HepG2 (cell line): ENCODE results near the gene AKR1C2. TPM values are rescaled to one million over a fixed set of nuclear protein-coding genes. Genes with fewer than 3 reads are reported as not detected.

Experiments used
- AFF4 ChIP-seq: sonication (generic); formaldehyde crosslinking; IDR thresholded peaks from 2 replicates; pipeline ENCODE4 v1.4.0; 2020; ENCODE audit warnings: missing genetic modification reagents
- AKNA ChIP-seq: sonication (generic); formaldehyde crosslinking; IDR thresholded peaks from 2 replicates; pipeline ENCODE4 v1.4.0; 2020; ENCODE audit warnings: missing genetic modification reagents, borderline replicate concordance
- CENPT ChIP-seq: sonication (generic); formaldehyde crosslinking; IDR thresholded peaks from 2 replicates; pipeline ENCODE4 v1.8.0; 2022; ENCODE audit warnings: low read depth, mild to moderate bottlenecking, moderate library complexity, missing genetic modification reagents
- FLYWCH1 ChIP-seq: sonication (generic); formaldehyde crosslinking; IDR thresholded peaks from 2 replicates; pipeline ENCODE4 v1.8.1; 2023; ENCODE audit warnings: mild to moderate bottlenecking, missing genetic modification reagents
- FOXP4 ChIP-seq: sonication (generic); formaldehyde crosslinking; IDR thresholded peaks from 2 replicates; pipeline ENCODE4 v1.4.0; 2020; ENCODE audit warnings: missing genetic modification reagents
- HOXA5 ChIP-seq: sonication (generic); formaldehyde crosslinking; IDR thresholded peaks from 2 replicates; pipeline ENCODE4 v1.4.0; 2020; ENCODE audit warnings: missing genetic modification reagents
- HOXA7 ChIP-seq: sonication (generic); formaldehyde crosslinking; IDR thresholded peaks from 2 replicates; pipeline ENCODE4 v1.8.1; 2022; ENCODE audit warnings: mild to moderate bottlenecking, missing genetic modification reagents, moderate library complexity
- KLF9 ChIP-seq: IDR thresholded peaks from 2 replicates; pipeline ENCODE4 v1.6.1; 2016; ENCODE audit warnings: low read depth
- MED1 ChIP-seq: sonication (generic); formaldehyde crosslinking; IDR thresholded peaks from 2 replicates; pipeline ENCODE4 v1.4.0; 2020; ENCODE audit warnings: missing genetic modification reagents
- MEF2D ChIP-seq: sonication (generic); formaldehyde crosslinking; IDR thresholded peaks from 2 replicates; pipeline ENCODE4 v1.5.1; 2020; ENCODE audit warnings: mild to moderate bottlenecking, missing genetic modification reagents
- MTF2 ChIP-seq: sonication (generic); formaldehyde crosslinking; IDR thresholded peaks from 2 replicates; pipeline ENCODE4 v1.5.0; 2020; ENCODE audit warnings: missing genetic modification reagents, borderline replicate concordance
- NONO ChIP-seq, 2 experiments: fragments of 450-650 bp in 1 of 2; sonication (generic) in 1 of 2; formaldehyde crosslinking in 1 of 2; IDR thresholded peaks in 1 of 2; conservative IDR thresholded peaks in 1 of 2; 2 replicates each; pipeline versions ENCODE4 v1.6.1 to v1.8.0; 2017 to 2022; ENCODE audit warnings: mild to moderate bottlenecking in 1 of 2, missing genetic modification reagents in 1 of 2, moderate library complexity in 1 of 2
- POGZ ChIP-seq: sonication (generic); formaldehyde crosslinking; IDR thresholded peaks from 2 replicates; pipeline ENCODE4 v1.4.0; 2020; ENCODE audit warnings: mild to moderate bottlenecking, missing genetic modification reagents
- REPIN1 ChIP-seq: sonication (generic); formaldehyde crosslinking; IDR thresholded peaks from 2 replicates; pipeline ENCODE4 v1.8.0; 2022; ENCODE audit warnings: missing genetic modification reagents, low read depth, mild to moderate bottlenecking, borderline replicate concordance
- SPEN ChIP-seq: sonication (generic); formaldehyde crosslinking; IDR thresholded peaks from 2 replicates; pipeline ENCODE4 v1.5.1; 2020; ENCODE audit warnings: low read depth, mild to moderate bottlenecking, missing genetic modification reagents
- ZNF251 ChIP-seq: sonication (generic); formaldehyde crosslinking; IDR thresholded peaks from 2 replicates; pipeline ENCODE4 v1.9.0; 2021; ENCODE audit warnings: mild to moderate bottlenecking, missing genetic modification reagents
- ZNF292 ChIP-seq: sonication (generic); formaldehyde crosslinking; IDR thresholded peaks from 2 replicates; pipeline ENCODE4 v1.8.1; 2022; ENCODE audit warnings: mild to moderate bottlenecking, low read depth, missing genetic modification reagents, borderline replicate concordance
- ZNF3 ChIP-seq: IDR thresholded peaks from 2 replicates; pipeline ENCODE4 v1.7.0; 2017; ENCODE audit warnings: inconsistent platforms
- ZNF558 ChIP-seq: sonication (generic); formaldehyde crosslinking; IDR thresholded peaks from 2 replicates; pipeline ENCODE4 v1.9.0; 2022; ENCODE audit warnings: mild to moderate bottlenecking, missing genetic modification reagents, borderline replicate concordance
- ZNF644 ChIP-seq: IDR thresholded peaks from 2 replicates; pipeline ENCODE4 v1.6.1; 2016; ENCODE audit warnings: low read depth
- polyA plus RNA-seq, 8 experiments: library from polyadenylated mRNA; depleted of rRNA in 3 of 8; stranded (reverse) in 7 of 8; unstranded in 1 of 8; fragments of >200 nt; fragmentation: Illumina TruSeq in 4 of 8; extraction: Trizol in 4 of 8; gene quantifications; 2 replicates each; pipeline versions ENCODE4 v1.2.1 to v1.2.3, GENCODE V29; 2011 to 2016; ENCODE audit warnings: low read depth in 4 of 8, missing spikeins in 1 of 8, mixed read lengths in 1 of 8; ENCODE audit not compliant: insufficient read depth in 1 of 8
- total RNA-seq, 5 experiments: library from RNA; depleted of rRNA; stranded (reverse); fragments of >200 nt; fragmentation: Illumina TruSeq; extraction: Trizol; gene quantifications; 2 replicates each; pipeline ENCODE4 v1.2.3, GENCODE V29; 2016; ENCODE audit warnings: low read depth in 1 of 5

AKR1C2 gene
- total and polyA plus RNA-seq, 2 of the 13 experiments (the other 11 are each of a cell fraction or from before 2014, with no cell fraction given), result 140 to 900 TPM

GRCh38 chr10:5041471-5042023, 37.9 kb upstream of the AKR1C2 start (continued):
- TF ChIP-seq POGZ (CRISPR knock-in tag), result peak; percentile 69; the same call in 1 of the 2 replicates
- TF ChIP-seq MTF2, result no peak
- TF ChIP-seq SPEN (CRISPR knock-in tag), result no peak
- TF ChIP-seq ZNF251 (CRISPR knock-in tag), result no peak
- TF ChIP-seq MEF2D, result peak; percentile 40; the same call in 1 of the 2 replicates
- TF ChIP-seq ZNF558, result no peak
- TF ChIP-seq KLF9 (CRISPR knock-in tag), result no peak
- peak; percentile 88 for TF ChIP-seq MED1 (CRISPR knock-in tag)
- peak; percentile 69; the same call in 1 of the 2 replicates for TF ChIP-seq ZNF644 (CRISPR knock-in tag)
- TF ChIP-seq NONO (IDR thresholded peaks at IDR 0.05), result no peak
- no peak for TF ChIP-seq NONO (CRISPR knock-in tag; conservative IDR thresholded peaks at IDR 0.05)
- no peak for TF ChIP-seq CENPT (CRISPR knock-in tag)
- peak; percentile 64; the same call in 1 of the 2 replicates for TF ChIP-seq FOXP4 (CRISPR knock-in tag)
- peak; percentile 54; the same call in 1 of the 2 replicates for TF ChIP-seq REPIN1 (CRISPR knock-in tag)
- TF ChIP-seq AKNA (CRISPR knock-in tag), result no peak
- TF ChIP-seq ZNF3, result no peak
- no peak for TF ChIP-seq ZNF292 (CRISPR knock-in tag)
- no peak for TF ChIP-seq HOXA7
- TF ChIP-seq FLYWCH1 (CRISPR knock-in tag), result no peak
- TF ChIP-seq AFF4, result no peak
- 0 out of 2 replicates have a peak, but pooled peaks have one; percentile 20 for TF ChIP-seq HOXA5 (CRISPR knock-in tag)
